ENCODE measurements around the gene PCCA.

The PCCA gene

DNA sequence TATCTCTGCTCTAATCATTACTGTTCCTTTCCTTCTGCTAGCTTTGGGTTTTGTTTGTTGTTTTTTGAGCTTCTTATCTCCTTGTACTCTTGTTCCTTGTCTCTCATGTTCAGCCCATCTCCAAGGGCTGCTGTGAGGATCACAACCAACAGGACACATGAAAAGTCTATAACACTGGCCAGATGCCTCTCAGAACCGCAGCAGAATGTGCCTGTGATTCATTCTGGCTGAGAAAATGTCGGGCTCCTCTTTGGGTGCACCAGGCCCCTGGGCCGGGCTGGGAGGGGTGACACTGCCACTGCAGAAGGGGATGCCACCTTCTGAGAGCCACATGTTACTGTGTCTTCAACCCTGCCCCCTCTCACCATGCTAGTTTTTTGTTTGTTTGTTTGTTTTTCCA, 451.7 kb downstream of the PCCA start:
- Histone ChIP-seq H3K36me3 (ENCODE audit: insufficient read depth, low read length) (no peaks in the 10 kb centered on the region), H3K4me2 (ENCODE audit: low read length) (no peak overlapping the region), H3F3A (ENCODE audit: insufficient read depth, low read length) (no peaks in the 10 kb centered on the region), H3K27me3 (ENCODE audit: insufficient read depth, low read length) (no peaks in the 10 kb centered on the region), H3K79me2 (ENCODE audit: insufficient read depth, low read length) (no peaks in the 10 kb centered on the region), H3K9me2 (ENCODE audit: low read depth, low read length) (no peaks in the 10 kb centered on the region), H3K4me1 (ENCODE audit: insufficient read depth, low read length, severe bottlenecking) (no peaks in the 10 kb centered on the region), H3K9ac (ENCODE audit: low read length) (no peak overlapping the region), H3K4me3 (ENCODE audit: low read depth, low read length, poor library complexity, severe bottlenecking) (no peak overlapping the region), H2AFZ (ENCODE audit: low read length) (no peak overlapping the region), H3K27ac (ENCODE audit: low read depth, low read length, poor library complexity, severe bottlenecking) (no peak overlapping the region), H4K20me1 (ENCODE audit: insufficient read depth, low read length) (no peaks in the 10 kb centered on the region), H3K9me3 (ENCODE audit: low read length) (no peaks in the 10 kb centered on the region)
- TF ChIP-seq, protein P1, sequence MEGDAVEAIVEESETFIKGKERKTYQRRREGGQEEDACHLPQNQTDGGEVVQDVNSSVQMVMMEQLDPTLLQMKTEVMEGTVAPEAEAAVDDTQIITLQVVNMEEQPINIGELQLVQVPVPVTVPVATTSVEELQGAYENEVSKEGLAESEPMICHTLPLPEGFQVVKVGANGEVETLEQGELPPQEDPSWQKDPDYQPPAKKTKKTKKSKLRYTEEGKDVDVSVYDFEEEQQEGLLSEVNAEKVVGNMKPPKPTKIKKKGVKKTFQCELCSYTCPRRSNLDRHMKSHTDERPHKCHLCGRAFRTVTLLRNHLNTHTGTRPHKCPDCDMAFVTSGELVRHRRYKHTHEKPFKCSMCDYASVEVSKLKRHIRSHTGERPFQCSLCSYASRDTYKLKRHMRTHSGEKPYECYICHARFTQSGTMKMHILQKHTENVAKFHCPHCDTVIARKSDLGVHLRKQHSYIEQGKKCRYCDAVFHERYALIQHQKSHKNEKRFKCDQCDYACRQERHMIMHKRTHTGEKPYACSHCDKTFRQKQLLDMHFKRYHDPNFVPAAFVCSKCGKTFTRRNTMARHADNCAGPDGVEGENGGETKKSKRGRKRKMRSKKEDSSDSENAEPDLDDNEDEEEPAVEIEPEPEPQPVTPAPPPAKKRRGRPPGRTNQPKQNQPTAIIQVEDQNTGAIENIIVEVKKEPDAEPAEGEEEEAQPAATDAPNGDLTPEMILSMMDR (IDR thresholded peaks at IDR 0.05; ENCODE audit: low read length): no peak
- TF ChIP-seq EZH2 (IDR thresholded peaks at IDR 0.05; ENCODE audit: borderline replicate concordance, low read length): no peak

DNA sequence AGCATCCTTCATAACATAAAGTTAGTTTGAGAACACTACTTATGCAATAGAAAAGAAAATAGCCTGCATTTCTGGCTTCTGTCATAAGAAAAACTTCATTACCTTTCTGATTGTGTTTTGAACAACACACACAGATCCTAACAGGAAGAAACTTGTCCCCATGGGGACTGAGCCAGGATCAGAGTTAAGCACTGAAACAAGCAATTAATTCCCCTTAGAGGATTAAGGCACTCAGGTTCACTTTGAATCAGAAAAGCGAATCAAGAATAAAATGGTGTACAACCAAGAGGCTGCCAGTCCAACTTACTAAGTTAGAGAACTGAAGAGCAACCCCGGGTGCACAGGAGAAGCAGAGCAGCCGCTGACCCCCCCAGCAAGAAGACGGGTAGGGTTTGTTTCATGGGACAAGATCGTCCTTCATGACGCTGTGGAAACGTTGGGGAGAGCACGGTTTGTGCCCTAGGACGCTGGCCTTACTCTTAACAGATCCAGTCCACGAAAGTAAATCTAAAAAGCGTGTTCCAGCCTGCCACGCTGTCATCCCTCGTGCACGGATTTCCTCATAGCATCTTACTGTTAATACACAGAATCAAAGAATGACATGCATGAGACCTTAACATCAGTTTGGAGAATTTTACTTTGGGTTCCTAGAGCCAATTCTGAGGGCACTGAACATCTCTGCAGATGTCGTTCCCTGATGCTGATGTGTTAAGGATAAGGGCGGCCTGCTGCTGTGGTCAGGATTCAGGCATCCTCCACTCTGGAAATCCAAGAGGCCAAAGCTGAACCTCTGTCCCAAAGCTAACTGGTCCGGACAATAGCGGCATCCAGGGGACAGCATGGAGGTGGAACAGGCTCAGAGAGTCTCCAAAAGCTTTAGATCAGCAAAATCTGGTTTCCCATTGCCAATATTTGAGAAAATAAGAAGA, 453.3 kb downstream of the PCCA start:
- Histone ChIP-seq H3K36me3 (ENCODE audit: insufficient read depth, low read length) (no peaks in the 10 kb centered on the region), H3K4me1 (ENCODE audit: insufficient read depth, low read length, severe bottlenecking) (no peaks in the 10 kb centered on the region), H3F3A (ENCODE audit: insufficient read depth, low read length) (no peaks in the 10 kb centered on the region), H3K4me3 (ENCODE audit: low read depth, low read length, poor library complexity, severe bottlenecking) (no peak overlapping the region), H2AFZ (ENCODE audit: low read length) (no peak overlapping the region), H3K9me2 (ENCODE audit: low read depth, low read length) (no peaks in the 10 kb centered on the region), H3K27me3 (ENCODE audit: insufficient read depth, low read length) (no peaks in the 10 kb centered on the region), H3K9me3 (ENCODE audit: low read length) (no peaks in the 10 kb centered on the region), H4K20me1 (ENCODE audit: insufficient read depth, low read length) (no peaks in the 10 kb centered on the region), H3K79me2 (ENCODE audit: insufficient read depth, low read length) (no peaks in the 10 kb centered on the region), H3K4me2 (ENCODE audit: low read length) (no peak overlapping the region), H3K9ac (ENCODE audit: low read length) (no peak overlapping the region), H3K27ac (ENCODE audit: low read depth, low read length, poor library complexity, severe bottlenecking) (no peak overlapping the region)
- TF ChIP-seq, protein P1 (IDR thresholded peaks at IDR 0.05; ENCODE audit: low read length): no peak
- TF ChIP-seq EZH2 (IDR thresholded peaks at IDR 0.05; ENCODE audit: borderline replicate concordance, low read length): no peak

DNA sequence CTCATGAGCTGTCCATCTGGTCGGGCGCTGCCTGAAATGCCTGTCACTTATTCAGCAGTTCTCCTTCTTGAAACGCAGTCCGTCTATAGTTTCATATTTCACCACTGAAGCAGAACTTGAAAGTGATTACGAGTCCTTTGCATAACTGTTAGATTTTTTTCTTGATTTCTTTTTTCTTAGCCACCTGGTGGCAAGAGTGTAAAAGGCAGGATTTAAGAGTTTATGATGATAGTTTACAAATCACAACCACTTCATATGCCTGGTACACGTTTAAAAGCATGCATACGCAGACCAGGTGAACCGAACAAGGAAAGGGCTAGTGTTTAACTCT, 453.9 kb downstream of the PCCA start:
- Histone ChIP-seq H3K27me3 (ENCODE audit: insufficient read depth, low read length) (no peaks in the 10 kb centered on the region), H3K4me1 (ENCODE audit: insufficient read depth, low read length, severe bottlenecking) (no peaks in the 10 kb centered on the region), H3K9me2 (ENCODE audit: low read depth, low read length) (no peaks in the 10 kb centered on the region), H3K4me3 (ENCODE audit: low read depth, low read length, poor library complexity, severe bottlenecking) (no peak overlapping the region), H3K4me2 (ENCODE audit: low read length) (no peak overlapping the region), H3K79me2 (ENCODE audit: insufficient read depth, low read length) (no peaks in the 10 kb centered on the region), H3K9me3 (ENCODE audit: low read length) (no peaks in the 10 kb centered on the region), H4K20me1 (ENCODE audit: insufficient read depth, low read length) (no peaks in the 10 kb centered on the region), H2AFZ (ENCODE audit: low read length) (no peak overlapping the region), H3K27ac (ENCODE audit: low read depth, low read length, poor library complexity, severe bottlenecking) (no peak overlapping the region), H3F3A (ENCODE audit: insufficient read depth, low read length) (no peaks in the 10 kb centered on the region), H3K9ac (ENCODE audit: low read length) (no peak overlapping the region), H3K36me3 (ENCODE audit: insufficient read depth, low read length) (no peaks in the 10 kb centered on the region)
- no peak for TF ChIP-seq EZH2 (IDR thresholded peaks at IDR 0.05; ENCODE audit: borderline replicate concordance, low read length)
- TF ChIP-seq, protein P1 (IDR thresholded peaks at IDR 0.05; ENCODE audit: low read length): peak; percentile 61

Data from OCI-LY1 (cell line).